ENCODE measurements around the gene GRID1.

Gene GRID1

DNA sequence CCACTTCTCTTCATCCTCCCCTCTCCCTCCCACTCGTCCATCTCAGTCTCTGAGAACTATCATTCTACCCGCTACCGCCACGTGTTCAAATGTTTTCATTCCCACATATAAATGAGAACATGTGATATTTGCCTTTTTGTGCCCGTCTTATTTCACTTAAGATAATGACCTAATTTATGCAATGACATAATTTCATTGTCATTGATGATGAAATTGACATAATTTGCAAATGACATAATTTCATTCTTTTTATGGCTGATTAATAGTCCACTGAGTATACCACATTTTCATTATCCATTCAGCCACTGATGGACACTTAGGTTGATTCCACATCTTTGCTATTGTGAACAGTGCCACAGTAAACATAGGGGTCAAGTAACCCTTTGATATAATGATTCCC, 292.3 kb downstream of the GRID1 start:
- Histone ChIP-seq H3K9ac (ENCODE audit: insufficient read length, low read depth) (no peak overlapping the region), H3K36me3 (ENCODE audit: insufficient read depth, insufficient read length, low read length) (no peaks in the 10 kb centered on the region), H3K4me1 (ENCODE audit: insufficient read depth, insufficient read length) (peaks cover 10% of the 10 kb centered on the region), H3K9me3 (ENCODE audit: insufficient read depth, low read length) (no peaks in the 10 kb centered on the region), H3K4me3 (ENCODE audit: insufficient read length, low read depth) (no peak overlapping the region), H3K27me3 (ENCODE audit: insufficient read depth, insufficient read length) (no peaks in the 10 kb centered on the region)
- no peak for DNase-seq (ENCODE audit: low read depth, low spot score)
- TF ChIP-seq SUZ12 (IDR thresholded peaks at IDR 0.05; ENCODE audit: extremely low read depth, insufficient read depth, insufficient read length), result no peak
- no peak for TF ChIP-seq YY1 (IDR thresholded peaks at IDR 0.05; ENCODE audit: insufficient read depth, insufficient read length)
- no peak for TF ChIP-seq ZNF274 (IDR thresholded peaks at IDR 0.05; ENCODE audit: low read depth, low read length)

DNA sequence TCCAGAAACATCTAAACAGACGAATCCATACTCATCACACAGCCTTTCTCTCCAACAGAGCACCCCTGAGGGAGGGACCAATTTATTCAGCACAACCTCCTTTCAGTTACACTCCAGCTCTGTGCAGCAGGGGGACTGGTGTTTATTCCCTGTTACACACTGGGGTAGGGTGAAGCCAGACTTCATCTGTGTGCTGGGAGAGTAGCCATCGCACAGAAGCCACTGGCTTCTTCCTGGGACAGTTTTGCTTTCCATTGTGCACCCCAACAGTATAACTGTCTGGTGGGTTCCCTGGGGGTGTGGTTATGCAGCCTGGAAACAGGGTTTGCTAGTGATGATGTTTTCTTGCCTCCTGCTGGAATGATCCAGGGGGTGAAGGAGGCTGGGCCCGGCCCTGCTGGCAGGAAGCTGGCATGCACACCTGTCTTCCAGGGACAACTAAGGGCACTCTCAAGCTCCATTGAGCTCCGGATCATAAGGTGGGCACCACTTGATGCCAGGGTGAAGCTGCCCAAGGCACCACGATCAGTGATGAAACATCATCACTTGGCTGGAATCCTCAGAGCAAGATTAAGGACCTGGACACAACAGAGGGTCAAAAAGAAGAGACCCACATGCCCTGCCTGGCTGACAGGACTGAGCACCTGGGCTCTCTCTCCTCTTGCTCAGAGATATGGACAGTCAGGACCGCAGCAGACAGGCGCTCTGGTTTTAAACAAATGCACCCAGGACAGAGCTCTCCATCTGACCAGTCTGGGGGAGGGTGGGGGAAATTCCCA, 293.2 kb downstream of the GRID1 start:
- Histone ChIP-seq H3K9ac (ENCODE audit: insufficient read length, low read depth) (no peak overlapping the region), H3K4me3 (ENCODE audit: insufficient read length, low read depth) (no peak overlapping the region), H3K4me1 (ENCODE audit: insufficient read depth, insufficient read length) (peaks cover 5% of the 10 kb centered on the region), H3K36me3 (ENCODE audit: insufficient read depth, insufficient read length, low read length) (no peaks in the 10 kb centered on the region), H3K9me3 (ENCODE audit: insufficient read depth, low read length) (no peaks in the 10 kb centered on the region), H3K27me3 (ENCODE audit: insufficient read depth, insufficient read length) (no peaks in the 10 kb centered on the region)
- no peak for DNase-seq (ENCODE audit: low read depth, low spot score)
- no peak for TF ChIP-seq ZNF274 (IDR thresholded peaks at IDR 0.05; ENCODE audit: low read depth, low read length)
- no peak for TF ChIP-seq SUZ12 (IDR thresholded peaks at IDR 0.05; ENCODE audit: extremely low read depth, insufficient read depth, insufficient read length)
- no peak for TF ChIP-seq YY1 (IDR thresholded peaks at IDR 0.05; ENCODE audit: insufficient read depth, insufficient read length)

DNA sequence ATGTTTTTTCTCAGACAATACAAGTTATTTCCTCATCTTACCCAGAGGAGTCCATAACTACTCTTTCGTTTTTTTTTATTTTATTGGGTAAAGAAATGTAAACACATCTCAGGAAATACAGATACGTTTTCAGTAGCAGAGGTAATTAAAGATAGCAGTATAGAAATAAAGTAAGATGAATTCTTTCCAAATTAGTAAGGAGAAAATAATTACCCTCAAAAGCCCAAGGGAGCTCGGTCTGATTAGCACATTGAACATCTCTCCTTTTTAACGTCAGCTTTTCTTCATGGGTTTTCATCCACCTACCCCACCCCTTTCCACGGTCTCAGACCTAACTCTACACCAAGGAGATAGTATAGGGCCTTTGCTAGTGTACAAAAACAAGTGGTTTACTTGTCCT, 294.2 kb downstream of the GRID1 start:
- TF ChIP-seq YY1 (IDR thresholded peaks at IDR 0.05; ENCODE audit: insufficient read depth, insufficient read length) (no peak), ZNF274 (IDR thresholded peaks at IDR 0.05; ENCODE audit: low read depth, low read length) (no peak), SUZ12 (IDR thresholded peaks at IDR 0.05; ENCODE audit: extremely low read depth, insufficient read depth, insufficient read length) (no peak)

DNA sequence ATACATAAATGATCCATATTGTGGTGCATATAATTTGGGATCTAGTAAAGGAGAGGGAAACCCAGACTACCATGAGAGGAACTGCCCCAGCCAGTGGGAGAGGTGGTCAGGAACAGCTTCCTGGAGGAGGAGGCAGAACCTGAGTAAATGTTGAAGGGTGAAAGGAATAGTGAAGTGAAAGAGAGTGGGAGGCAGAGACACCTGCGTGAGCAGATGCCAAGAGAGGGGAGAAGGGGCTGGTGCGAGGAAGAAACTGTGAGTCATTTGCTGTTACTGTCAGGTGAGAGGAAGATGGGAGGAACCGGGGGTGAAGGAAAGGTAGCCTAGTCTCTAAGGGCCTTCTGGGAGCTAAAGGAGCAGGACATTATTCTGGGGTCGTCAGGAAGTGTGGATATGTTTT, 294.8 kb downstream of the GRID1 start:
- DNase-seq (ENCODE audit: low read depth, low spot score), result no peak
- no peaks in the 10 kb centered on the region for H3K9me3 ChIP-seq (ENCODE audit: insufficient read depth, low read length)
- TF ChIP-seq YY1 (IDR thresholded peaks at IDR 0.05; ENCODE audit: insufficient read depth, insufficient read length), result no peak
- no peak for TF ChIP-seq ZNF274 (IDR thresholded peaks at IDR 0.05; ENCODE audit: low read depth, low read length)
- TF ChIP-seq SUZ12 (IDR thresholded peaks at IDR 0.05; ENCODE audit: extremely low read depth, insufficient read depth, insufficient read length), result no peak
- no peaks in the 10 kb centered on the region for H3K27me3 ChIP-seq (ENCODE audit: insufficient read depth, insufficient read length)
- no peaks in the 10 kb centered on the region for H3K4me1 ChIP-seq (ENCODE audit: insufficient read depth, insufficient read length)
- H3K9ac ChIP-seq (ENCODE audit: insufficient read length, low read depth), result no peak overlapping the region
- no peaks in the 10 kb centered on the region for H3K36me3 ChIP-seq (ENCODE audit: insufficient read depth, insufficient read length, low read length)
- no peak overlapping the region for H3K4me3 ChIP-seq (ENCODE audit: insufficient read length, low read depth)

More for the DNA sequence above, 294.2 kb downstream of the GRID1 start:
- DNase-seq (ENCODE audit: low read depth, low spot score), result no peak
- Histone ChIP-seq H3K4me1 (ENCODE audit: insufficient read depth, insufficient read length) (no peaks in the 10 kb centered on the region), H3K9ac (ENCODE audit: insufficient read length, low read depth) (no peak overlapping the region), H3K9me3 (ENCODE audit: insufficient read depth, low read length) (no peaks in the 10 kb centered on the region), H3K4me3 (ENCODE audit: insufficient read length, low read depth) (no peak overlapping the region), H3K27me3 (ENCODE audit: insufficient read depth, insufficient read length) (no peaks in the 10 kb centered on the region), H3K36me3 (ENCODE audit: insufficient read depth, insufficient read length, low read length) (no peaks in the 10 kb centered on the region)

DNA sequence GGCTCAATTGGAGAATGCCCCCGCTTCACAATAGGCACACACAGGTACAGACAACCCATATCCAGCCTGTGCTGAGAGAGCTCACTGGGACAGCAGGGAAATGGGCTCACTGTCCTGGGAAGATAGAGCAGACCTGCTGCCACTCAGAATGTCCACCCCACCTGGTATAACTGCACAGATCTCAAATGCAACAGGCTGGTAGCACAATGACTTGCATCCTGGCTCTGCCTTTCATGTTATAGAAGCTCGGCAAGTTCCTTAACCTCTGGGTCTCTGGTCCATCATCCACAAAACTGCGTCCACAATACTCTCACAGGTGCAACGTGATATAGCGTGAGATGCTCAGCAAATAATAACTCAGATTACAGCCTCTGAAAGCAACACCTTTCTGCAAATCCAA, 295.4 kb downstream of the GRID1 start:
- Histone ChIP-seq H3K27me3 (ENCODE audit: insufficient read depth, insufficient read length) (no peaks in the 10 kb centered on the region), H3K9ac (ENCODE audit: insufficient read length, low read depth) (no peak overlapping the region), H3K9me3 (ENCODE audit: insufficient read depth, low read length) (no peaks in the 10 kb centered on the region), H3K4me3 (ENCODE audit: insufficient read length, low read depth) (no peak overlapping the region), H3K4me1 (ENCODE audit: insufficient read depth, insufficient read length) (no peaks in the 10 kb centered on the region), H3K36me3 (ENCODE audit: insufficient read depth, insufficient read length, low read length) (no peaks in the 10 kb centered on the region)
- no peak for DNase-seq (ENCODE audit: low read depth, low spot score)
- TF ChIP-seq SUZ12 (IDR thresholded peaks at IDR 0.05; ENCODE audit: extremely low read depth, insufficient read depth, insufficient read length) (no peak), YY1 (IDR thresholded peaks at IDR 0.05; ENCODE audit: insufficient read depth, insufficient read length) (no peak), ZNF274 (IDR thresholded peaks at IDR 0.05; ENCODE audit: low read depth, low read length) (no peak)

DNA sequence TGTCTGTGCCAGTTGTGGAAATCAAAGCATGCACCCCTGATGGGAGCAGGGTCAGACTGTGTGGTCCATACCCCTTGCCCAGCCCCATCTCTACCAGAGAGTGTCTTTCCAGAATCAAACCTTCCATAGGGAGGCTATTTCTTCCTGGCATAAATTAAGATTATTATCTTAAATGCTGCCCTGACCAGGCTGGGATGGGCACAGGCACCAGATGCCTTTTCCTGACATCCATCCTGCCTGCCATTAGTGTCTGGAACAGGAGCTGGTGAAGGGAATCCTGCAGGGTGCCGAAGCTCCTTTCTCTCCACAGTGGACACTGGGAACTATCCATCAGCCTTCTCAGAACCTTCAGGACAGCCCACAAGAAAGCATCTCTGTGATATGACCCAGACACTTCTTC, 296.3 kb downstream of the GRID1 start:
- TF ChIP-seq ZNF274 (IDR thresholded peaks at IDR 0.05; ENCODE audit: low read depth, low read length) (no peak), SUZ12 (IDR thresholded peaks at IDR 0.05; ENCODE audit: extremely low read depth, insufficient read depth, insufficient read length) (no peak), YY1 (IDR thresholded peaks at IDR 0.05; ENCODE audit: insufficient read depth, insufficient read length) (no peak)

DNA sequence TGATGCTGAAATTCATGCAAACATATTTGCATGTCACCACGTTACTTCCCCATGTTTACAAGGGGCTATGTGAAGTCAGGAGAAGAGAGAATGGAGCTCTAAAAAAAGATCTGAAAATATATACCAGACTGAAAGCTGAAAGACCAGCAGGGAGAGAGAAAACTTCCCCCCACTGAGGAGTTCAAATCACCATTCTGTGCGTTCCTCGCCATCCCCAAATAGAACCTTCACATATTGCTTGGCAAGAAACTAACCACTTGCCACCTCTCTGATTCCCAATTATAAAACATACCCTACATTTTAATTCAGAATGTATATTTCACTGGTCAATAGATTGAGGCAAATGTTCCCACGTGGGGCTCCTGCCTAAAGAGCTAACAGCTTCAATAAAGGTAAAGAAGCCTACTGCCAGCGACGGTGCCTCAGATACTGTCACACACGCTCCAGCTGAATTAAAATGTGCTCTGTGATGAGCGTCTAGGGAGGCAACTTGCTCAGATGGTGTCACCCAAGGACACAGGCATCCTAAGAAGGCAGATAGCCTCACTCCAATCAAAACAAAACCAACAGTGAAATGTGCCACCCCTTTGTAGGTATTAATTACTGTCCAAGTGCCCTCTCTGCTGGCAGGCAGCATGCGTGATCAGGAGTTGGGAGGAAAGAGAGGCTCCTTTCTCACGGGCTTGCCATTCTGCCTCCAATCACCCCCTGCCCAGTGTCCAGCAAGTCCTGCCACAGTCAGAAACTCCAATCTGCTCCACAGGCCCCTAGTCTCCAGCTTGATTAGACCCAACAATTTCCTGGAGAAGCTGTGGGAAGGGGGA, 298.2 kb downstream of the GRID1 start:
- Histone ChIP-seq H3K27me3 (ENCODE audit: insufficient read depth, insufficient read length) (no peaks in the 10 kb centered on the region), H3K4me3 (ENCODE audit: insufficient read length, low read depth) (no peak overlapping the region), H3K36me3 (ENCODE audit: insufficient read depth, insufficient read length, low read length) (no peaks in the 10 kb centered on the region), H3K9ac (ENCODE audit: insufficient read length, low read depth) (no peak overlapping the region), H3K4me1 (ENCODE audit: insufficient read depth, insufficient read length) (no peaks in the 10 kb centered on the region), H3K9me3 (ENCODE audit: insufficient read depth, low read length) (no peaks in the 10 kb centered on the region)
- DNase-seq (ENCODE audit: low read depth, low spot score), result no peak
- TF ChIP-seq ZNF274 (IDR thresholded peaks at IDR 0.05; ENCODE audit: low read depth, low read length) (no peak), SUZ12 (IDR thresholded peaks at IDR 0.05; ENCODE audit: extremely low read depth, insufficient read depth, insufficient read length) (no peak), YY1 (IDR thresholded peaks at IDR 0.05; ENCODE audit: insufficient read depth, insufficient read length) (no peak)

More for the DNA sequence above, 296.3 kb downstream of the GRID1 start:
- no peaks in the 10 kb centered on the region for H3K36me3 ChIP-seq (ENCODE audit: insufficient read depth, insufficient read length, low read length)
- no peak overlapping the region for H3K4me3 ChIP-seq (ENCODE audit: insufficient read length, low read depth)
- no peak for DNase-seq (ENCODE audit: low read depth, low spot score)
- H3K4me1 ChIP-seq (ENCODE audit: insufficient read depth, insufficient read length), result no peaks in the 10 kb centered on the region
- H3K9me3 ChIP-seq (ENCODE audit: insufficient read depth, low read length), result no peaks in the 10 kb centered on the region
- no peaks in the 10 kb centered on the region for H3K27me3 ChIP-seq (ENCODE audit: insufficient read depth, insufficient read length)
- H3K9ac ChIP-seq (ENCODE audit: insufficient read length, low read depth), result no peak overlapping the region
